ENCODE measurements around the gene TMEM119.
"Not testable (repeated sequence)": the region's sequence is repeated elsewhere in the genome, so short reads cannot be mapped to it uniquely, and the experiment has no call there.

The TMEM119 gene

GRCh38 chr12:108578264-108578663 lies 19.6 kb downstream of the TMEM119 start:
- no peak overlapping the region for H3K27ac ChIP-seq (ENCODE audit: low read depth, low read length)
- H3K36me3 ChIP-seq (ENCODE audit: insufficient read depth, low read length): no peaks in the 10 kb centered on the region

DNA sequence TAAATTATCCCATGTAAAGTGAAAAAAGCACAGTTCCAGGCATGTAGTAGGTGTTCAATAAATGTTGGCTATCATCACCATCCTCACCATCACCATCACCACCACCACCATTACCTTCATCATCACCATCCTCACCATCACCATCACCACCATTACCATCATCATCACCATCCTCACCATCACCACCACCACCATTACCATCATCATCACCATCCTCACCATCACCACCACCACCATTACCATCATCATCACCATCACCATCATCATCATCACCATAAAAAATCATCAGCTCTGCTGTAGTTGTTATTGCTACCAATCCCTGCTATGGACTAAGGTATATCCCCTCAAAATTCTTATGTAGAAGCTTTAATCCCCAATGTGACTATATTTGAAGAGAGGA lies 20.4 kb downstream of the TMEM119 start:
- no peak overlapping the region for H3K27ac ChIP-seq (ENCODE audit: low read depth, low read length)
- H3K79me2 ChIP-seq (ENCODE audit: control insufficient read depth, insufficient read depth, low read length, unreplicated experiment): no peaks in the 10 kb centered on the region
- H2AFZ ChIP-seq (ENCODE audit: low read length, unreplicated experiment): no peak overlapping the region
- no peaks in the 10 kb centered on the region for H3K4me1 ChIP-seq (ENCODE audit: control insufficient read depth, insufficient read depth, low read length, unreplicated experiment)
- no peaks in the 10 kb centered on the region for H3K27me3 ChIP-seq (ENCODE audit: insufficient read depth, low read length)
- no peaks in the 10 kb centered on the region for H3K36me3 ChIP-seq (ENCODE audit: insufficient read depth, low read length)
- no peak overlapping the region for H3K4me3 ChIP-seq (ENCODE audit: low read depth, low read length)

More at GRCh38 chr12:108578264-108578663, 19.6 kb downstream of the TMEM119 start:
- no peak overlapping the region for H2AFZ ChIP-seq (ENCODE audit: low read length, unreplicated experiment)
- H3K4me3 ChIP-seq (ENCODE audit: low read depth, low read length): no peak overlapping the region
- H3K79me2 ChIP-seq (ENCODE audit: control insufficient read depth, insufficient read depth, low read length, unreplicated experiment): no peaks in the 10 kb centered on the region
- no peaks in the 10 kb centered on the region for H3K27me3 ChIP-seq (ENCODE audit: insufficient read depth, low read length)
- H3K4me1 ChIP-seq (ENCODE audit: control insufficient read depth, insufficient read depth, low read length, unreplicated experiment): no peaks in the 10 kb centered on the region

- Histone ChIP-seq H3K27ac (ENCODE audit: low read depth, low read length) (no peak overlapping the region), H2AFZ (ENCODE audit: low read length, unreplicated experiment) (no peak overlapping the region), H3K36me3 (ENCODE audit: insufficient read depth, low read length) (no peaks in the 10 kb centered on the region), H3K79me2 (ENCODE audit: control insufficient read depth, insufficient read depth, low read length, unreplicated experiment) (no peaks in the 10 kb centered on the region), H3K27me3 (ENCODE audit: insufficient read depth, low read length) (no peaks in the 10 kb centered on the region), H3K4me1 (ENCODE audit: control insufficient read depth, insufficient read depth, low read length, unreplicated experiment) (no peaks in the 10 kb centered on the region), H3K4me3 (ENCODE audit: low read depth, low read length) (no peak overlapping the region)
Observed at GRCh38 chr12:108576660-108577234, 21.1 kb downstream of the TMEM119 start.

GRCh38 chr12:108575199-108575912 lies 22.5 kb downstream of the TMEM119 start:
- H3K4me1 ChIP-seq (ENCODE audit: control insufficient read depth, insufficient read depth, low read length, unreplicated experiment): no peaks in the 10 kb centered on the region
- H3K79me2 ChIP-seq (ENCODE audit: control insufficient read depth, insufficient read depth, low read length, unreplicated experiment): no peaks in the 10 kb centered on the region
- H3K36me3 ChIP-seq (ENCODE audit: insufficient read depth, low read length): no peaks in the 10 kb centered on the region
- no peak overlapping the region for H3K4me3 ChIP-seq (ENCODE audit: low read depth, low read length)
- no peak overlapping the region for H3K27ac ChIP-seq (ENCODE audit: low read depth, low read length)
- H3K27me3 ChIP-seq (ENCODE audit: insufficient read depth, low read length): no peaks in the 10 kb centered on the region
- no peak overlapping the region for H2AFZ ChIP-seq (ENCODE audit: low read length, unreplicated experiment)

DNA sequence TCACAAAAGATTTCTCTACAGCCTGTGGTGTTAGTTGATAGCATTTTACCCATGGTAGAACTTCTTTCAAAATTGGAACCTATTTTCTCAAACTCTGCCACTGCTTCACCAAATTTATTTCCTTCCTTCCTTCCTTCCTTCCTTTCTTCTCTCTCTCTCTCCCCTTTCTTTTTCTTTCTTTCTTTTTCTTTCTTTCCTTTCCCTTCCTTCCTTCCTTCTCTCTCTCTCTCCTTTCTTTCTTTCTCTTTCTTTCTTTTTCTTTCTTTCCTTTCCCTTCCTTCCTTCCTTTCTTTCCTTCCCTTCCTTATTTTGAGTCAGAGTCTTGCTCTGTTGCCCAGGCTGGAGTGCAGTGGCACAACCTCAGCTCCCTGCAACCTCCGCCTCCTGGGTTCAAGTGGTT lies 23.6 kb downstream of the TMEM119 start:
- not testable (repeated sequence) for H3K79me2 ChIP-seq (ENCODE audit: control insufficient read depth, insufficient read depth, low read length, unreplicated experiment); H2AFZ ChIP-seq (ENCODE audit: low read length, unreplicated experiment); H3K4me1 ChIP-seq (ENCODE audit: control insufficient read depth, insufficient read depth, low read length, unreplicated experiment); H3K27ac ChIP-seq (ENCODE audit: low read depth, low read length); H3K4me3 ChIP-seq (ENCODE audit: low read depth, low read length); H3K27me3 ChIP-seq (ENCODE audit: insufficient read depth, low read length); H3K36me3 ChIP-seq (ENCODE audit: insufficient read depth, low read length)

DNA sequence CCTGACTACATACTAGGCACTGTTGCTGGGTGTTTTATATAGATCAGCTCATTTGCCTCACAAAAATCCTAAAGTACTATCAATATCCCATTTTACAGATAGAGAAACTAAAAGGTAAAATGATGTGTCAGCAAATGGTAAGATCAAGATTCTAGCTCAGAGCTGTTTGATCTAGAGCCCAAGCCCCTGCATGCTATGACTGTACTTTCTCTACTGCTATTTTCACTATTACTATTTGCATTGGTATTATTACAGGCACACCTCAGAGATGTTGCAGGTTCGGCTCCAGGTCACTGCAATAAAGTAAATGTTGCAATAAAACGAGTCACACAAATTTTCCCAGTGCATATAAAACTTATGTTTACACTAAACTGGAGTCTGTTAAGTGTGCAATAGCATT lies 24.6 kb downstream of the TMEM119 start:
- Histone ChIP-seq H3K27ac (ENCODE audit: low read depth, low read length) (no peak overlapping the region), H3K27me3 (ENCODE audit: insufficient read depth, low read length) (no peaks in the 10 kb centered on the region), H2AFZ (ENCODE audit: low read length, unreplicated experiment) (no peak overlapping the region), H3K79me2 (ENCODE audit: control insufficient read depth, insufficient read depth, low read length, unreplicated experiment) (no peaks in the 10 kb centered on the region), H3K4me1 (ENCODE audit: control insufficient read depth, insufficient read depth, low read length, unreplicated experiment) (no peaks in the 10 kb centered on the region), H3K4me3 (ENCODE audit: low read depth, low read length) (no peak overlapping the region), H3K36me3 (ENCODE audit: insufficient read depth, low read length) (no peaks in the 10 kb centered on the region; the same call in 1 of the 2 replicates)

- H3K79me2 ChIP-seq (ENCODE audit: control insufficient read depth, insufficient read depth, low read length, unreplicated experiment): no peaks in the 10 kb centered on the region
- no peak overlapping the region for H3K27ac ChIP-seq (ENCODE audit: low read depth, low read length)
- no peak overlapping the region for H2AFZ ChIP-seq (ENCODE audit: low read length, unreplicated experiment)
- H3K36me3 ChIP-seq (ENCODE audit: insufficient read depth, low read length): no peaks in the 10 kb centered on the region; the same call in 1 of the 2 replicates
- peaks cover 6% of the 10 kb centered on the region for H3K4me1 ChIP-seq (ENCODE audit: control insufficient read depth, insufficient read depth, low read length, unreplicated experiment)
- no peaks in the 10 kb centered on the region for H3K27me3 ChIP-seq (ENCODE audit: insufficient read depth, low read length)
- no peak overlapping the region for H3K4me3 ChIP-seq (ENCODE audit: low read depth, low read length)
Observed at GRCh38 chr12:108572166-108572790, 25.6 kb downstream of the TMEM119 start.

DNA sequence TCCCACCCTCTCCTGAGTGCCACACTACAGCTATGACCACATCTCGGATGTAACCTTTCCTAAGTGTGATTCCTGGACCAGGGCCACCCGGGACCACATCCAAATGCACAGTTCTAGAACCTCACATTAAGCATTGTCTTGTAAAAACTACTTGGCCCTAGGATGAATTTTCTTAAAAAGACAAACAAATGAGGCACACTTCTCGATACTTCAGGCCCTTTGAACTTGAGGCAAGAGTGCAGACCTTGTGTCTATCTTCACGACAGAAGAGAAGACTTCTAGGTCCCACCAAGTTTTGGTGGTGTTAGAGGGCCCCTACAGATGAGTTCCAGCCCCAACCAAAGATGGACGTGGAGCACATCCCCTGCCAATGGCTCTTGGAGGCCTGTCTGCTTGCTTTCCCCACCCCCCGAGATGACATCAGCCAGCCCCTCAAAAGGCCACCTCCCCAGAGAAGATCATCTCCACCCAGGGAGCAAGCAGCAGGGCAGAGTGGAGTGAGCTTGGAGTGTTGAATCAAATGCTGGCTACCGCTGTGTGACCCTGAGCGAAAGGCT lies 26.2 kb downstream of the TMEM119 start:
- Histone ChIP-seq H3K4me3 (ENCODE audit: low read depth, low read length) (no peak overlapping the region), H3K27ac (ENCODE audit: low read depth, low read length) (no peak overlapping the region), H2AFZ (ENCODE audit: low read length, unreplicated experiment) (no peak overlapping the region), H3K4me1 (ENCODE audit: control insufficient read depth, insufficient read depth, low read length, unreplicated experiment) (peaks cover 11% of the 10 kb centered on the region), H3K27me3 (ENCODE audit: insufficient read depth, low read length) (no peaks in the 10 kb centered on the region), H3K79me2 (ENCODE audit: control insufficient read depth, insufficient read depth, low read length, unreplicated experiment) (no peaks in the 10 kb centered on the region), H3K36me3 (ENCODE audit: insufficient read depth, low read length) (peaks cover 1% of the 10 kb centered on the region)

- Histone ChIP-seq H3K4me3 (ENCODE audit: low read depth, low read length) (no peak overlapping the region), H3K36me3 (ENCODE audit: insufficient read depth, low read length) (peaks cover 3% of the 10 kb centered on the region), H2AFZ (ENCODE audit: low read length, unreplicated experiment) (no peak overlapping the region), H3K79me2 (ENCODE audit: control insufficient read depth, insufficient read depth, low read length, unreplicated experiment) (no peaks in the 10 kb centered on the region), H3K27ac (ENCODE audit: low read depth, low read length) (no peak overlapping the region), H3K4me1 (ENCODE audit: control insufficient read depth, insufficient read depth, low read length, unreplicated experiment) (peaks cover 17% of the 10 kb centered on the region), H3K27me3 (ENCODE audit: insufficient read depth, low read length) (no peaks in the 10 kb centered on the region)
Observed at GRCh38 chr12:108570743-108571608, 26.9 kb downstream of the TMEM119 start.
